Hematopoietic multipotent progenitor cell treated with erythropoietin and hydrocortisone succinate and interleukin-3 and kit ligand, for 6 days (in vitro differentiated cells): ENCODE results near the gene NHEJ1.

ENCODE experiments used
- DNase-seq: peaks from one replicate; pipeline ENCODE4 v3.0.0-alpha.2; 2015

Gene NHEJ1

DNA sequence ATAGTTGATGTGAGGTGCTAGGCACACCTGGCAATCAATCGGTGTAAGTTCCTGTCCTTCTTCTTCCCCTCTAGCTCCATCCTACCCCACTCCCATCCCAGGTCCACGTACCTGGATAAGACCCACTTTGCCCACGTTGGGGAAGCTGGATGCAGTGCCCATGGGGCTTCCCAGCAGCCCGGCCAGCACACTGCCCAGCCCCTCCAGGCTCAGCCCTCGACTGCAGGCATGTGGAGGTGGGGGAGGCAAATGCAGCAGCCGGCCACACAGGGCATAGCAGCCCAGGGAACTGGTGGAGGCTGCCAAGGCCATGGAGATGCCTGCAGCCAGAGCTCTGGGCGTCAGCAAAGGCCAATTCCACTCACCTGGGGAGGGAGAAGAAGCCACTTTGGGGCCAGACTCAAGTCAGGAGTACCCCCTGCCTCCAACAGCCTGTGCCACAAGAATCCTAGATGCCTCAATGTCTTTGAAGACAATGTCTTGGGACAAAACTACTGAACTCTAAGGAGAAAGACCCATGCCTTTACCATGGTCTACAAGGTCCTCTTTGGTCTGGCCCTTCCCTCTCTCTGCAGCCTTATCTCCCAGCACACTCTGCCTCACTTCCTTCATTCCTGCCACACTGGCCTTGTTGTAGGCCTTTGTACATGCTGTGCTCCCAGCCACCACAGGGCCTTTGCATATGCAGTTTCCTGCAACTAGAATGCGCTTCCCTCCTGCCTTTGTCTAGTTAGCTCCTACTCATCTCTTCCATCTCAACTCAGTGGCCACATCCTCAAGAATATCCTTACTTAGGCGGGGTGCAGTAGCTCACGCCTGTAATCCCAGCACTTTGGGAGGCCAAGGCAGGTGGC is 4.7 kb upstream of the NHEJ1 start:
- peak; percentile 32 for DNase-seq

DNA sequence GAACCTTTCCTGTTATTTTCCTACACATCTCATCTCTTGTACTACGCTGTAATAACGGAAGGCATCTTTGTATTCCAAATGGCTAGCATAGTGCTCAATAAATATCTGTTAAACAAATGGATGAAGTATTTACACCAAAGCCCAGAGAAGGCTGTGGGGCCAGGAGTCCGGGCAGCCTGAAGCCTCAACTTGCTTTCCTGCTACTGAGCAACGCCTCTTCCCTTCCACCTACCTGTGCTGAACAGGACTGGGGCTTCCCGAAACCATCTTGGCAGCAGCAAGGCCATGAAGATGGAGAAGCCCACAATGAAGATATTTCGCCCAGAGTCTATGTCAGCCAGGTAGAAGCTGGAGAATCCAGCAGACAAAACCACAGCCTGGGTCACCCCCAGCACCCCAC is 2.5 kb upstream of the NHEJ1 start:
- DNase-seq = no peak

DNA sequence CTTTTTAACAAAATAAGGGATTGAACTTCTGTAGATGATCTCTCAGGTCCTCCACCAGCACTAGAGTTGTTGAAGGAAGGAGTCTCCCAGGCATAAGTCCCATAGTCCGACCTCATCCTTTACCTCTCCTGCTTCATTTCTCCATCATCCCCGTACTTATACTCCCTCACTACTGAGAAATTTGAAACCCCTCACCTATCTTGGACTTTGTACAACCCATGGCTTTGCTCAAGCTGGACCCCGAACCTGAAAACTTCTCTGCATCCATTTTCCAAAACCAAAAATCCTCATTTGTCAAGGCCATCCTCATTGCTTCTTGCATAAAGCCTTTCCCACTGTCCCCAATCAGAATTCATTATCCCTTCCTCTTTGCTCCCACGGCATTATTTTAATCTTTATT is 482 bp upstream of the NHEJ1 start:
- no peak for DNase-seq

DNA sequence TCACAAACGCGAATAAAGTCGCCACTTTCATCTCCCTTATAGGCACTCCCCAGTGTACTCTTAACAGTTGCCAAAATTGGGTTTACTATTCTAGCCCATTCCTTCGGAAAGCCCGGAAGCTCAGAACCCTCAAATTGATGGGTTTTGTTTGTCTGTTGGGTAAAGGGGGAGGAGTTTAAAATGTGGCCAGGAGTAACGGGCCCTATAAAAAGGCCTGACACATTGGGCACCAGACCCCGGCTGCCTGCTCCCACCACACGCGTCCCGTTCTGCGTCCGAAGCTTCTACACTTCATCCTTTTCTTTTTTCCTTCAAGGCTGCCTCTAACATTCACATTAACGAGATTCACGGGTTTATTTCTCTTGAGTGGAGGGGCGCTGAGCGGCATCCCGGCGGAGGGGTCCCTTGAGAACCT is 837 bp downstream of the NHEJ1 start:
- DNase-seq = no peak

DNA sequence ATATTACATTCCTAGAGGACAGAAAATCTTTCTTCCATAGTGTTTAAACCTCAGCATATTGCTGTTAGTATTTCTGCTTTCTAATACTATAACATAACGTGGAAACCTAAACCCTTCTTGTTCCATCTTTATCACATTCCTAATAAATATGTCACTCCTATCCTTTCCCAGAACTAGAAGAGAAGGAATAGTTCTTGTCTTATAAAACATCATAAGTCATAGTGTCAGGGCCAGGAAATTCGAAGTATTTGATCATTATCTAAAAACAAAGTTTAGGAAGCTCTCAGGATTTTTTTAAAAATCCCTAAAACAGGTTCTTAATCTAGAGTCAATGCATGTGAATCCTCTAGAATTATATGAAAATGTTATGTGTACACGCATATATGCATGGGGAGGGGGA is 2.0 kb downstream of the NHEJ1 start:
- no peak for DNase-seq

DNA sequence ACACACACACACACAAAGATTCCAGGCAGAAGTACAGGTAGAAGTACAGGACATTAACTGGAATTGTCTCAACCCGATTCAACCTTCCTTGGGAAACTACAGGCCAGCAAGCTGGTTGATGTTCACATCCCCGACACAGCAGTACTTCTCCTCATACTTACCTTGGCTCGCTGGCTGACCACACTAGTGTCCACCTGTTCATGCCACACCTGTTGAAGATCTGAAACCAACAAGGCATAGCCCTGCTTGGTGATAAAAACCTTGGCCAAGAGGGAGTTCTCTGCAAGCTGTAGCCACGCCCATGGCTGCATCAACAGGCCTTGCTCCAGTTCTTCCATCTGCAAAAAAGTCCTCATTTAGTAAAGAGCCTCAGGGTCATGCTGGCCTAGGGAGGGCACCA is 2.6 kb downstream of the NHEJ1 start:
- peak; percentile 24 for DNase-seq

DNA sequence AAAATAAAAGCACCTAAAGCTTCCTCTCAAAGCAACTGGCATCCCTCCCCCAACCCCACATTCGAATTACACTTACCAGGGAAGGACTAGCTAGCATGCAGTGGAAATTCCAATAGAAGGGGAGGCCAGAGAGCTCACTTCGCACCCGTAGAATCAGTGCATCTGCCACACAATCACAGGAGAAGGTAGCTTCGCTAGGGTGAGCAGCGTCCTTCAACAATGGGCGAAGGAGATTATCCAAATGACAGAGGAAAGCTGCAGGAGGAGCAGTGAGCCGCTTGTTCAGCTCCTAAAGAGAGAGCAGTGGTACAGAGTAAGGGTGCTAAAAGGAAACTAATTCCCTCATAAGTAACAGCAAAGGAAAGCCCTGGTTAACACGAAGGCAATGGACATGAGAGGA is 3.2 kb downstream of the NHEJ1 start:
- no peak for DNase-seq

DNA sequence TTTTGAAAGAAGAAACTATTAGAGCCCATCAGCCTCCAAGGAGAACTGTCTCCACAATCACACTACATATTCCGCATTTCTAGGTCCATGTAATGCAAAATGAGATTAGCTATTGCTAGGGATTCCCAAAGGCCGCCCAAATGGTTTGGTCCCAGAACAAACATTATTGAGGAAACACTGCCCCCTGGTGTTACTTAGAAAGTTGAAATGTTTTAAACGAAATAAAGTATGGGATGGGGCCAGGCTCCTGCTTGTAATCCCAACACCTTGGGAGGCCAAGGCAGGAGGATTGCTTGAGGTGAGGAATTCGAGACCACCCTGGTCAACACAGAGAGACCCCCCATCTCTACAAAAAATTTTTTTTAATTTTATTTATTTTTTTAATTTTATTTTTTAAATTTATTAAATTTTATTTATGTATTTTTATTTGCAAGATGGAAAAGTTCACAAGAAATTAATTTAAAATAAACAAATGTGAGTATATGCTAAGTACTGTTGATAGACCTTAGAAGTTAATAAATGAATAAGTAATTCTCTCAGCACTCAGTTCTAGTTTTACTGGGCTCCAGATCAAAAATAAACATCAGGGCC is 5.5 kb downstream of the NHEJ1 start:
- DNase-seq = peak; percentile 95

DNA sequence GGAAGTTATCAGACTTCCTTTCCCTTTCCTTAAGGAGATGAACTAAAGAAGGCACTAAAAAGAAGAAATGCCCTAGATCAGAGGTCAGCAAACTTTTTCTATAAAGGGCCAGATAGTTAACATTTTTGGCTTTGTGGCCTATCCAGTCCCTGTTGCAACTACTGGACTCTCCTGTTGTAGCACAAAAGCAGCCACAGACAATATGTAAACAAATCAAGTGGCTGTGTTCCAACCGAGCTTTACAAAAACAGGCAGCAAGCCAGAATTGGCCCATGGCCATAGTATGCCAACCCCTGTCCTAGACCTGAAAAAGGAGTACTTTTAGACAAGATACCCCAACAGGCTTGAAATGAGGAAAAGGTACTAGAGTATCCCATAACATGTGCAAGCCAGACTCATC is 10.9 kb downstream of the NHEJ1 start:
- no peak for DNase-seq

DNA sequence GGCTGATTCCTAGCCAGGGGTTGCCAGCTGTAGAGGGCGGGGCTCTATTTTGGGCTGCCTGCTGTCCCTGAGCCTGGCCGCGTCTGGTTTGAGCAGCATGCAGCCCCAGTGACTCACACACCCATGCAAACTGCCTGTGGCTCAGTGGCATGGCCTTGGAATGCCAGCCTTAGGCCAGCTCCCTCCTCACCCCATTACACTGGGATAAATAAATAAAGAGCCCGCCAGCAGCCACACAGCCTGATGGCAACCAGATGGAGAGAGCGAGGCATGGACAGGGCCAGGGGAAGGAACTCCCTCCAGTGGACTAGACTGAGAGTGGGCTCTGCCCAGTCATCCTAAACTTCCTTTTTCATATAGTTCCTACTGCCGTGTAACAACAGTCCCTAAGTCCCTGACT is 18.3 kb downstream of the NHEJ1 start:
- no peak for DNase-seq

DNA sequence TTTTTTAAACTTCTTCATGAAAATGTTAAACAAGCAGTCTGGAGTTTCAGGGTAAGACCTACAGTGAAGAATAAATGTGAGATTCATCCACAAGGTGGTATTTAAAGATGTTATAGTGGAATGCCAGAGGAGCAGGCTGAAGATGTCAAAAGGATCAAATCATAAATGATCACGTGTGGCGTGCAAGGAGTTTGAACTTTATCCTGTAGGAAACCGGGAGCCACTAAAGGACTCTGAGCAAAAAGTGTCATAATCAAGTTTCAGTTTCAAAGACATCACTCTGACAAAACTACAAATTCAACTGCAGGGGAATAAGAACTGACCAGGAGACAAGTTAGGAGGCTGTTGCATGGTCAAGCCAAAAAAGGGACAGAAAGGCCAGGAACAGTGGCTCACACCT is 19.9 kb downstream of the NHEJ1 start:
- DNase-seq = no peak

DNA sequence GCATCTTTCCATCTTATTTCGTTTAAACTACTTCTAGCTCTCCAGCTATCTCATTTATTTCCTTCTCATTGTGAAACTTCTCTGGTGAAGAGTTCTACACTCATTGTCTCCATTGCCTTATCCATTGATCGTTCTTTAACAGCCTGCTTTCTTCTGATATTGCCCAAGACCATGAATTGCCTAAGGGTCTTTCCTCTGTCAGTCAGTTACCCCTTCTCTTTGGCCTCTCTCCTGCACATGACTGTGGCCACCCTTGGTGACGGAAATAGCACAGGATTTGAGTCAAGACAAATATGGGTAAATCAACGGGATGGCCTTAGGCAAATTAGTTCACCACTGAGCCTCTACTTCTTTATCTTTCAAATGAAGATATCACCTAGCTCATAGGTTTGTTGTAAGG is 26.6 kb downstream of the NHEJ1 start:
- DNase-seq = peak; percentile 60

DNA sequence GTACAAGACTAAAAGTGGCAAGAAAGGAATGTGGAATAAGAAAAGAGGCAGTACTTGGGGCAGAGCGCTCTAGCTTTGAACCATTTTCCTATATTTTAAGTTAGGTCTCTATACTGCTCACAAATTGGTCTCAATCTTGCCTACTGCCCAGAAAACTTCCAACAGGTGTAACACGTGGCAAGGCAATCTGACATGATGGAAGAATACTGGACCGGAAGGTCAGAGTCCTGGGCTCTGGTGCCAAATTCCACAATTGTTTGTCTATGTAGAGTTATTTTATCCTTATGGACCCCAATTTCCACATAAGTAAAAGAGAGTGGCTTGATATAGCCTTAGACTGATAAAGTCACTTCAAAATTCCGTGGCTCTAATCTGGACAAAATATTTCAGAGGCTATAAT is 28.9 kb downstream of the NHEJ1 start:
- no peak for DNase-seq

DNA sequence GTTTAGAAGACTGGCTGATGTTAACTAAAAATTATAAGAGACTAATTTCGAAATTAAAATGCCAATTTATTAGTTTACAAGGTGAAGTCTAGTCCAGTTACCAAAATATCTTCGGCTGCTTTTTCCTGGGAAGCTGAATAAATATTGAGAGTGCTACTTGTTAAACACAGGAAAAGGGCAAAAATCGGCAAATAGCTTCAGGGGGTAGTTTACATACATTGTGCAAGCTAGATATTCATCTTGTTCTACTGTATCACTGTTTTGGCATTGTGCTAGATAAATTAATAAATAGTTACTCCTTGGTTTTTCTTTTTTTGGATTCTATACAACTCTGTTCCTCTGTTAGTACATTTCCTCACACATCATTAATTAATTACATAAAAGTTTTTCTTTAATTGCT is 29.3 kb downstream of the NHEJ1 start:
- DNase-seq = no peak

DNA sequence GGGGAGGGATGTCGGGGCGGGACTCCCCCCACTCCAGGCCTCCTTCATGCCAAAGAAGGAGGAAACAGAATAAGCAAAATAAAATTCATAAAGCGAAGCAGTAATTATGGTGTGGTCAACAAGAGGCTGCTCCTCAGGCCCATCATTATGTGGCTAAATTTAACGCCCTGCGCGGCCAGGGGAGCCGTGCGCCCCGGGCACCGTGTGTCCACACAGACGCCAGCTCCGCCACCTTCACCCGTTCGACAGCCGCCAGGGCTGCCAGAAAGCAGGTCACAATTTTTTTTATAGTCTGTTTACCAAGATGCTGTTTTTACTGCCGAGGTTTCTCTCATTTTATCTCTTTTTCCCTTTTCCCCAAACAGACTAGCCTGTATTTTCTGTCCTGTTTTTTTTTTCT is 31.0 kb downstream of the NHEJ1 start:
- no peak for DNase-seq

DNA sequence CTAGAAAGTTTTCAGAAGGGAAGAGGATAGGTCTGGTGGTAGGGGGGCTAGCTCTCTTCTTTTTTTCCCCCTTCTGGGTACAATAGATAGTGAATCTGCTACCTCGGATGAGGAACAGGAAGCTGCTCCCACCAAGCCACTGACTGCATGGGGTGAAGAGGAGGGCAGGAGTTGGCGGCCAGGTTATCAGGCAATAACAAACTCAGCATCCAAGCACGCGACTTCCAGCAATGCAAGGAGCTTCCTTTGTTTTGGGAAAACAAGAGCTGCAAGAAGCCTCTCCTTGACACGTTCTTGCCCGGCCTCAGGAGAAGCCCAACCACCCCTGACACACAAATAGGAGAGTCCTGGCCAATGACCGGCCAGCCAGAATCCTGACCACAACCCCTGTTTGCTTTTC is 32.2 kb downstream of the NHEJ1 start:
- peak; percentile 56 for DNase-seq

DNA sequence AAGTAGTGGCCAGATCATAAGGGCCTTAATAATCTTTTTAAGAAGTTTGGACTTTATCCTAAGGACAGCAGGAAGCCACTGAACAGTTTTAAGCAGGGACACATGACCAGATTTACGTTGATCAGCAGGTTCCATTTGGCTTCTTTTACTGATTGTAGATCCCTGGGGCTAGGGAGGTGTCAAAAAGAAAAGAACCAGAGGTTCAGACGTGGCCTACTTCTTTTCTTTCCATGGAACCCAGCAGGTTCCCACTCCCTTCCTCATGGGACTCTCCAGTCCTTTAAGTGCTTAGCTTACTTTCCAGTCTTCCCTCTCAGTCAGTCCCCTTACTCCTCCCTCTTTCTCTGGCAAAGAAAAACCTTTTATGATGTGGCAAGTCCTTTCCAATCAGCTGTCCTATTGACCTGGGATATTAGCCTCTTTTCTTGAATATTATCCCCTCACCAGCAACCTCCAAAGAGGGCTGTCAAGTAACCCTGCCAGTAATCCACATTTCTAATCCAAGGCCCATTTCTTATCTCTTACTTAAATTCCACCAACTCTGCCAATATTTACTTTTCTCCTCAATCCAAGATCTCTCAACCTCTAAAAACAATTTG is 33.5 kb downstream of the NHEJ1 start:
- no peak for DNase-seq

DNA sequence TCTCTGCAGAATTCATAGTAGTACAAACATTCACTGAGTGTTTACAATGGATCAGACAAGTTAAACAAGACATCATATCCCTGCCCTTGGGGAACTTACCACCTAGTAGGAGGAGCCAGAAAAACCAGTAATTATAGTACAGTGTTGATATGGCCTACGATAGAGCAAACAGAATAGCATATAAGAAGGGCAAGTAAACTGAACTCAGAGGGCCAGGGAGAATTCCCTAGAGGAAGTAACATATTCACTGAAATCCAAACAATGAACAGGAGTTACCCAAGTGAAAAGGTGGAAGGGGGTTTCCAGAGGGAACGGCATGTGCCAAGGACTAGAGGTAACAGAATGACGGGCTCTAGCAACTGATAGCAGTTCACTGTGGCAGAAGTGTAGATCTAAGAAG is 34.1 kb downstream of the NHEJ1 start:
- no peak for DNase-seq

DNA sequence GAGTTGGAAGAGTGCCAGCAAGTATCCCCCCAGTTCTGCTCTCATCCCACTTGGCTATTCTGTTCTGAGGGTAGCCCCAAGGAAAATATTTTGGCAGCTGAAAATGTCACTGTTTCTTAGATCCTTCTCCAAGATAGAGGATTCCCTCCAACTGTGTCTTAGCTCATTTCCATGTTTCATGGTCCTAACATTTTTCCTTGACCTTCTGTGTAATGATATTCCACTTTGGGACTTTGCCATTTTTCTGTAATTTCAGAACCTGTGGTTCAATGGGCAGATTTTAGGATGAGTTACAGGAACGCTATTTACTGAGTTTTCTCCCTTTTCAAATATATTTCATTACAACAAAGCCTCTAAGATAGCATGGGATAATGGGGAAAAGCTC is 34.7 kb downstream of the NHEJ1 start:
- DNase-seq = no peak

DNA sequence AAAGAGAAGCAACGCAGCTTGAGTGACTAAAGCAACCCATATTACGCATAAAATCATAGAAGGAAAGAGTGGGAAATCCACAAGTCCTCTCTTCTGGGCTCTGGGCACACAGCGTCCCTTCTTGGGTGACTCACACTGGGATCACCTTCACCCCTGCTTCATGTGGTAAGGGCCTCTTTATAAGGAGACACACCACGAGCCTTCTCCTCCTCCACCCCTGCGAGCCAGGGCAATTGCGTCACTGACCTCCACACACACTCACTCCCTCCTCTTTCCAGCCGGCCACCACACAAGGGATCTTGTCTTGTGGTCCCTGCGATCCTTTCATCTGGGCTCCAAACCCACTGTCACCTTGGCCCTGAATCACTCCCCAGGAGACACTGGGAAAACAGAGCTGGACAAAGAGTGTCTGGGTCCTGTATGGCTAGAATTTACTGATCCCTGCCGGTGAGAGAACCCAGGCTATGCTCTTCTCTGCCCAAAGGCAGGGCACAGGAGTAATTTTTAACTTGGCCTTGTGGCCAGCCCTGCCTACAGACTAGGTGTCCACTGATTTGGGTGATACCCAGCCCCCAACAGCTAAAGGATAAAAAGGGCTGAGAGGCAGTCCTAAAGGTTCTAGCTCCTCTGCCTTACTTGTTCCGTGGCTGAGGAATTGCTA is 35.3 kb downstream of the NHEJ1 start:
- DNase-seq = peak; percentile 52

DNA sequence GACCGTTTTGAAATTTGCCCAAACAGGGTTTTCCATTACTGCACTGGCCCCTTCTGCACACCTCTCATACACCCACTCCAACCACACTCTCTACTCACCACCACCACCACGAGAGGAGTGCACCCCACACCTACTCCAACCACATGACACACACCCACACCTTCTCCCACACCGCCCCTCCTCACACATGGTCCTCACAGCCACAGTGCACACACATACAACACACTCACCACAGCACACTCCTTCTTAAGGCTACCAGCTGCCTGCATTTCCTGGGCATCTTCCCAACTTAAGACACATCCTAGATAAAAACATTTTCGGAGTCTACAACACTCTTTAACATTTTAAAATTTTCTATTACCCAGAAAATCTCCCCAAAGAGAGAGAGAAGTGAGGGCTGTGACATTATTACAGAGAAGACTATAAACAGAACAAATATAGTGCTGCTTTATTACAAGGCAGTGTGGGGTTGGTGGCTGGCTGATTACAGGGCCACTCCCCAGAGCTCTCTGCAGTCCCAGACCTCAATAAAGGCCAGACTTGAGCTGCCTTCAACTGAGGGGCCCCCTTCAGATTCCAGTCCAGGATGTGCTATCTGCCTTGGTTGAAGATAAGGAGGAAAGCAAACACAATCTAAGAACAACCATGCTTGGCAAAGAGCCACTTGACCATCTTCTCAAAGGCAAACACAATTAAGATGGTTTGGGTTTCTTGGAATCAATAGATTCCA is 36.1 kb downstream of the NHEJ1 start:
- DNase-seq = peak; percentile 86

DNA sequence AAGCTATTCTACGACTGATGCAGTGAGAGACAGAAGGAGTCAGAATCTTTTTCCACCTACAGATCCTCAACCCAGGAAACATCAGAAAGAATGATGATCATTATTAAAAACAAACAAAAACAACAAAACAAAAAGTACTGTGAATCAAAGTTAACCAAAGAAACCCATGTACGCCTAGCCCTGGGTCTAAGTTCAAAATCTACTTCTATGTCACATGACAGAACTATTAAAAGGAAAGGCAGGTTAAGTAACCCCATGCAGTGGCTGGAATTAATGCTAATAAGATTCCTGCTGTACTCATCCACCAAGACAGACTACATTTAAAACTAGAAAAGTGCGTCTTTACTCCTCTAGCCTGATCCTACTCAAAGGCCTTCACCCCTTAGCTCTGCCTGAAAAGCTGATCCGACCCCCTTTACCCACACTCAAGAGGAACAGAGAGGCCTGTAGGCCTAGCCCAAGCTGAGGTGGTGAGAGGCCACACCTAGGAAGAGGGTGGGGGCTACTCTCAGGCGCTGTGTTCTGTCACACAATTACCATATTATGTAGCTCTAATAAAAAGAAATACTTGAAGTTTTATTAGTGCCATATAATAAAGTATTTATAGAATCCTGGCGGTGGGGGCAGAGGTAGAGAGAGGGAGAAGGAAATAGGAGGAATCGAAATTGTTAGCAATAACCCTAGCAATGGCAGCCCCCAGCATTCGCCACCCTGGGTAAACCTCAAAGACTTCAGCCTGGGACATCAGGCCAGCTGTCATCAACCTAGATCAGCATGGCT is 37.1 kb downstream of the NHEJ1 start:
- DNase-seq = peak; percentile 25
